T-helper 1 cell treated with Interleukin-12 subunit alpha and Interleukin-12 subunit beta and Interleukin-4 antibody, amounts not matched to agents 30 μg/mL and 1 μg/mL, for 36 hours (primary cell): ENCODE results near the gene RPL39.
A peak's percentile ranks its signal among the peaks of the same experiment; 100 is the strongest.
"Not testable (repeated sequence)": the region's sequence is repeated elsewhere in the genome, so short reads cannot be mapped to it uniquely, and the experiment has no call there.

ENCODE experiments used
- H3K27ac Mint-ChIP-seq: one replicate; pipeline ENCODE4 v1.8.0; 2021; ENCODE audit warnings: mild to moderate bottlenecking, mixed read lengths
- H3K27me3 Mint-ChIP-seq: one replicate; pipeline ENCODE4 v1.8.0; 2021; ENCODE audit warnings: low read depth, mixed read lengths
- H3K36me3 Mint-ChIP-seq: one replicate; pipeline ENCODE4 v1.8.0; 2021; ENCODE audit warnings: low read depth, mixed read lengths
- H3K4me1 Mint-ChIP-seq: one replicate; pipeline ENCODE4 v1.8.0; 2021; ENCODE audit warnings: low read depth, mixed read lengths
- H3K4me3 Mint-ChIP-seq: one replicate; pipeline ENCODE4 v1.8.0; 2021; ENCODE audit warnings: mild to moderate bottlenecking, moderate library complexity, mixed read lengths
- H3K9me3 Mint-ChIP-seq: one replicate; pipeline ENCODE4 v1.8.0; 2021; ENCODE audit warnings: mixed read lengths

Gene RPL39

GRCh38 chrX:119756926-119757635 lies 34.3 kb downstream of the RPL39 start:
- Mint-ChIP-seq H3K4me1 (peaks cover 39% of the 10 kb centered on the region), H3K27me3 (no peaks in the 10 kb centered on the region), H3K36me3 (no peaks in the 10 kb centered on the region), H3K4me3 (peak overlapping the region; percentile 71), H3K9me3 (no peaks in the 10 kb centered on the region), H3K27ac (peak overlapping the region; percentile 96)

GRCh38 chrX:119755981-119756533 lies 35.4 kb downstream of the RPL39 start:
- Mint-ChIP-seq H3K4me3 (peak overlapping the region; percentile 71), H3K36me3 (no peaks in the 10 kb centered on the region), H3K27ac (peak overlapping the region; percentile 96), H3K4me1 (peaks cover 38% of the 10 kb centered on the region), H3K9me3 (no peaks in the 10 kb centered on the region), H3K27me3 (no peaks in the 10 kb centered on the region)

DNA sequence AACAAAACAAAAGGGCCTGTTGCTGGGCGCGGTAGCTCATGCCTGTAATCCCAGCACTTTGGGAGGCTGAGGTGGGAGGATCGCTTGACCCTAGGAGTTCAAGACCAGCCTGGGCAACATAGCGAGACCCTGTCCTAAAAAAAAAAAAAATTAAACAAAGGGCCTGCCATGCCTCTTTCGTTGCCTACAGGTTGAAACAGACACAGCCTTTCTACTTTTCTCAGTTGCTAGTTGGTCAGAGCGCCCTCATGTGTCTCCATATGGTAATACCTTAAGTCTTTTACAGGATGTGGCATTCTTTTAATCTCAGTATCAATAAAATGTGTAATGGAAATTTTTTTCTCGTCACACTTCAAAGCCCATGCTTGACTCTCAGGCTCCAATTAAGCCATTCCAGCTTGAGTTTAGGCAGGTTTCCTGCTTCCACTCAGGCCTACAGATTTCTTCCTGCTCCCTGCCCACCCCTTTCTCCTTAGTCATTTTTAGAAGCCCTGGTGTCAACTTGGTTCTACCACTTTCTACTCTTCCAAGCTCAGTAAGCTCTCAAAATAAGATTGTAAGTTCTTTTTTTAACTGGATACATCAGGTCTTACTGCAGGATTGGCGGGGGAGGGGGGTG lies 37.7 kb downstream of the RPL39 start:
- Mint-ChIP-seq H3K27ac (peak overlapping the region; percentile 92), H3K36me3 (no peaks in the 10 kb centered on the region), H3K4me3 (peak overlapping the region; percentile 33), H3K9me3 (no peaks in the 10 kb centered on the region), H3K4me1 (peaks cover 33% of the 10 kb centered on the region), H3K27me3 (no peaks in the 10 kb centered on the region)

DNA sequence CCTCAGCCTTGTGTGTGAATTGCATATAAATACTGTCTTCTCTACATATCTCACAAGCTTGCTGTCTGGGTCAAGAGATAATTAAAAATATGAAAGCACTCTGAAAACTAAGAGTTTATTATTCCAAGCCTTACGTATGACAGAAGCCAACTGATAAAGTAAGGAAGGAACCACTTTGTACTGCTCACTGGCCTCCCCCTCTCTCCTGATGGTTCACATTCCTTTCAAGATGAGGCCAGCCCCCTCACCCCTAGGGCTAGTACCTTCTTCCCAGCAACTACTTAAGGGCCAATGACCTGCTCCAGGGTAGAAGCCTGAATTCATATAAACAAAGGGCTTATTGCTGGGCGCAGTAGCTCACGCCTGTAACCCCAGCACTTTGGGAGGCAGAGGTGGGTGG lies 38.4 kb downstream of the RPL39 start:
- Mint-ChIP-seq H3K9me3 (no peaks in the 10 kb centered on the region), H3K4me1 (peaks cover 33% of the 10 kb centered on the region), H3K36me3 (no peaks in the 10 kb centered on the region), H3K27ac (peak overlapping the region; percentile 92), H3K4me3 (no peak overlapping the region), H3K27me3 (no peaks in the 10 kb centered on the region)

DNA sequence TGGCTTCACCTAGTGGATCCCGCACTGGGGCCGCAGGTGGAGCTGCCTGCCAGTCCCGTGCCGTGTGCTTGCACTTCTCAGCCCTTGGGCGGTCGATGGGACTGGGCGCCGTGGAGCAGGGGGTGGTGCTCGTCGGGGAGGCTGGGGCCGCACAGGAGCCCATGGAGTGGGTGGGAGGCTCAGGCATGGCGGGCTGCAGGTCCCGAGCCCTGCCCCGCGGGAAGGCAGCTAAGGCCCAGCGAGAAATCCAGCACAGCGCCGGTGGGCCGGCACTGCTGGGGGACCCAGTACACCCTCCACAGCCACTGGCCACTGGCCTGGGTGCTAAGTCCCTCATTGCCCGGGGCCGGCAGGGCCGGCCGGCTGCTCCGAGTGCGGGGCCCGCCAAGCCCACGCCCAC lies 40.7 kb downstream of the RPL39 start:
- not testable (repeated sequence) for H3K27me3 Mint-ChIP-seq, H3K9me3 Mint-ChIP-seq

GRCh38 chrX:119750131-119750530 lies 41.3 kb downstream of the RPL39 start:
- H3K27me3 Mint-ChIP-seq, H3K36me3 Mint-ChIP-seq, H3K27ac Mint-ChIP-seq, H3K9me3 Mint-ChIP-seq, H3K4me3 Mint-ChIP-seq: not testable (repeated sequence)
- peaks cover 11% of the 10 kb centered on the region for H3K4me1 Mint-ChIP-seq

More for the DNA sequence above, 40.7 kb downstream of the RPL39 start:
- not testable (repeated sequence) for H3K4me3 Mint-ChIP-seq, H3K36me3 Mint-ChIP-seq, H3K27ac Mint-ChIP-seq
- peaks cover 12% of the 10 kb centered on the region for H3K4me1 Mint-ChIP-seq

GRCh38 chrX:119745283-119745848 lies 46.1 kb downstream of the RPL39 start:
- H3K4me1 Mint-ChIP-seq, result no peaks in the 10 kb centered on the region
- no peaks in the 10 kb centered on the region for H3K36me3 Mint-ChIP-seq
- no peaks in the 10 kb centered on the region for H3K9me3 Mint-ChIP-seq
- no peak overlapping the region for H3K27ac Mint-ChIP-seq
- no peak overlapping the region for H3K4me3 Mint-ChIP-seq
- H3K27me3 Mint-ChIP-seq, result no peaks in the 10 kb centered on the region

DNA sequence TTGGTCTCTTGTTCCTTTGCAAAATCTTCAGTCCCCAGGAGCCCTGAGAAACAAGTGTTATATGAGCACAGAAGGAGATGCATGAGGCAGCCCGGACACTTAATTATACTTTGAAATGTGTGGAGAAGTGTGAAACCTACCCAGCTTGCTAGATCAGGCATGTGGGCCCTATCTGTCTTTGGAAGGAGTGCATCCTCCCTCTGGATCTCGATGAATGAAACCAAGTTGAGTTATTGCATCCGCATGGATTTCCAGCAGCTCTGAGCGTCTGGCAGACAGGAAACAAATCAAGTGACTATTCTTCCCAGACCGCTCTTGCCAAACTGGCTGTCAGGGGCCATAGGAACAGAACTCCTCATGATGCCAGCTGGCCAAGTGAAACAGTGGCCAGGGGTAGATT lies 52.7 kb downstream of the RPL39 start:
- Mint-ChIP-seq H3K27ac (no peak overlapping the region), H3K36me3 (no peaks in the 10 kb centered on the region), H3K9me3 (no peaks in the 10 kb centered on the region), H3K27me3 (no peaks in the 10 kb centered on the region), H3K4me3 (no peak overlapping the region), H3K4me1 (no peaks in the 10 kb centered on the region)
